CD14-positive monocyte (primary cell): ENCODE data around the gene DNLZ. TPM values are rescaled to one million over a fixed set of nuclear protein-coding genes. Genes with fewer than 3 reads are reported as not detected.
A peak's percentile ranks its signal among the peaks of the same experiment; 100 is the strongest.

Source experiments
- DNase-seq, 3 donors: peaks; one replicate each; pipeline ENCODE4 v3.0.0-alpha.2; 2011 to 2022
- H2AFZ ChIP-seq: 2 replicates; pipeline ENCODE4 v1.6.0; 2012; ENCODE audit warnings: mild to moderate bottlenecking, low read depth, low read length, inconsistent platforms; ENCODE audit not compliant: insufficient read depth, poor library complexity, severe bottlenecking
- H3K27ac ChIP-seq, 2 donors: 1 replicate in 1 of 2; 2 replicates in 1 of 2; pipeline ENCODE4 v1.5.1; 2012 to 2013; ENCODE audit warnings: low read length in 2 of 2, control low read depth in 1 of 2, inconsistent platforms in 1 of 2, low read depth in 1 of 2, mild to moderate bottlenecking in 1 of 2
- H3K27me3 ChIP-seq, 2 donors: one replicate each; pipeline versions ENCODE4 v1.6.0 to v1.6.1; 2011 to 2013; ENCODE audit warnings: low read length in 2 of 2; ENCODE audit not compliant: control insufficient read depth in 2 of 2, insufficient read depth in 2 of 2
- H3K36me3 ChIP-seq, 2 donors: replicated peaks in 1 of 2; 1 replicate in 1 of 2; 2 replicates in 1 of 2; pipeline versions ENCODE4 v1.5.1 to v1.6.1; 2012 to 2013; ENCODE audit warnings: low read length in 2 of 2, control low read depth in 1 of 2, inconsistent platforms in 1 of 2, mild to moderate bottlenecking in 1 of 2; ENCODE audit not compliant: insufficient read depth in 2 of 2, control insufficient read depth in 1 of 2
- H3K4me1 ChIP-seq, 2 donors: 1 replicate in 1 of 2; 2 replicates in 1 of 2; pipeline versions ENCODE4 v1.5.1 to v1.6.1; 2012 to 2013; ENCODE audit warnings: low read length in 2 of 2, control low read depth in 1 of 2, inconsistent platforms in 1 of 2, mild to moderate bottlenecking in 1 of 2, moderate library complexity in 1 of 2; ENCODE audit not compliant: insufficient read depth in 2 of 2, control insufficient read depth in 1 of 2
- H3K4me2 ChIP-seq: replicated peaks from 2 replicates; pipeline ENCODE3; 2012; ENCODE audit warnings: low read length, moderate library complexity, mild to moderate bottlenecking; ENCODE audit not compliant: poor library complexity, severe bottlenecking; ENCODE audit errors: extremely low read depth
- H3K4me3 ChIP-seq, 3 experiments: fragments of 200-600 bp in 1 of 3; sonication (generic) in 1 of 3; replicated peaks in 1 of 3; 1 replicate in 2 of 3; 2 replicates in 1 of 3; pipeline ENCODE4 v1.5.1; 2011 to 2013; ENCODE audit warnings: low read length in 3 of 3, mild to moderate bottlenecking in 3 of 3, control low read depth in 2 of 3, low read depth in 2 of 3, inconsistent platforms in 1 of 3, moderate library complexity in 1 of 3
- H3K79me2 ChIP-seq: 2 replicates; pipeline ENCODE4 v1.6.0; 2012; ENCODE audit warnings: mild to moderate bottlenecking, control low read depth, inconsistent platforms, low read length, moderate library complexity; ENCODE audit not compliant: insufficient read depth
- H3K9ac ChIP-seq: 2 replicates; pipeline ENCODE4 v1.6.0; 2017; ENCODE audit warnings: low read length, mild to moderate bottlenecking; ENCODE audit not compliant: insufficient read depth, poor library complexity, severe bottlenecking
- H3K9me3 ChIP-seq, 2 donors: replicated peaks in 1 of 2; 1 replicate in 1 of 2; 2 replicates in 1 of 2; pipeline versions ENCODE4 v1.5.1 to v1.6.1; 2012 to 2013; ENCODE audit warnings: low read length in 2 of 2, control low read depth in 1 of 2; ENCODE audit not compliant: control insufficient read depth in 1 of 2, insufficient read depth in 1 of 2
- H4K20me1 ChIP-seq: 2 replicates; pipeline ENCODE4 v1.6.0; 2012; ENCODE audit warnings: mild to moderate bottlenecking, low read length, control low read depth, moderate library complexity; ENCODE audit not compliant: insufficient read depth
- H3K27ac Mint-ChIP-seq, 7 donors: one replicate each; pipeline ENCODE4 v1.8.0; 2020; ENCODE audit warnings: mild to moderate bottlenecking in 7 of 7, mixed read lengths in 7 of 7, moderate library complexity in 6 of 7, inconsistent platforms in 2 of 7
- H3K27me3 Mint-ChIP-seq, 3 donors: one replicate each; pipeline ENCODE4 v1.8.0; 2021 to 2022; ENCODE audit warnings: low read depth in 3 of 3, mild to moderate bottlenecking in 3 of 3, mixed read lengths in 3 of 3, moderate library complexity in 3 of 3, inconsistent platforms in 1 of 3
- H3K36me3 Mint-ChIP-seq, 2 donors: one replicate each; pipeline ENCODE4 v1.8.0; 2020; ENCODE audit warnings: mixed read lengths in 2 of 2, inconsistent platforms in 1 of 2, mild to moderate bottlenecking in 1 of 2
- H3K4me1 Mint-ChIP-seq: one replicate; pipeline ENCODE4 v1.8.0; 2020; ENCODE audit warnings: mild to moderate bottlenecking, mixed read lengths
- H3K4me3 Mint-ChIP-seq, 2 donors: one replicate each; pipeline ENCODE4 v1.8.0; 2020; ENCODE audit warnings: mild to moderate bottlenecking in 2 of 2, mixed read lengths in 2 of 2, moderate library complexity in 1 of 2
- H3K9me3 Mint-ChIP-seq, 7 donors: one replicate each; pipeline ENCODE4 v1.8.0; 2020 to 2022; ENCODE audit warnings: mixed read lengths in 7 of 7, mild to moderate bottlenecking in 6 of 7, moderate library complexity in 6 of 7, inconsistent platforms in 2 of 7
- CTCF ChIP-seq: fragments of 200-600 bp; IDR thresholded peaks from one replicate; pipeline ENCODE4 v1.8.0; 2022; ENCODE audit warnings: antibody characterized with exemption, mild to moderate bottlenecking
- WGBS: methylation state at CpG from one replicate; pipeline ENCODE4 v1.1.5; 2013; ENCODE audit warnings: missing lambda C conversion rate; ENCODE audit not compliant: insufficient coverage; 5-methylcytosine and 5-hydroxymethylcytosine counted together
- intact Hi-C, 2 donors: fragments of 100-400 bp; cut with micrococcal nuclease; formaldehyde crosslinking; loops; one replicate each; pipeline versions ENCODE4 v1.15.0 to v1.15.1; 2023
- polyA plus RNA-seq, 3 donors: library from polyadenylated mRNA; depleted of rRNA in 1 of 3; unstranded in 2 of 3; stranded (reverse) in 1 of 3; fragments of 300-500 nt in 2 of 3; fragments of >200 nt in 1 of 3; fragmentation: Illumina TruSeq in 2 of 3; gene quantifications; 1 replicate in 2 of 3; 2 replicates in 1 of 3; pipeline ENCODE4 v1.2.3, GENCODE V29; 2012 to 2021

The DNLZ gene
- polyA plus RNA-seq, 3 donors = 5.1 to 20.5 (median 10.5) TPM

- H3K4me2 ChIP-seq = no peak overlapping the region
- 91% methylated on average over 16 of the region's 18 CpGs for WGBS
- no peak overlapping the region for H2AFZ ChIP-seq
- intact Hi-C loops = loop anchor here (2.0 to 5.0 kb wide), 3 partner anchors 29 to 63 kb away; partner anchors contain the start of genes CARD9 (in 1 of the 2) and DNLZ (in 1 of the 2)
- Mint-ChIP-seq H3K4me3 (no peak overlapping the region), H3K27ac (peak overlapping the region in 2 of 7 donors; percentile 5 to 78), H3K36me3 (peaks cover 40 to 59% of the 10 kb centered on the region in 2 donors), H3K4me1 (peaks cover 19% of the 10 kb centered on the region), H3K27me3 (peaks cover 0 to 4% (median 4%) of the 10 kb centered on the region in 3 donors), H3K9me3 (peaks cover 0 to 2% (median 0%) of the 10 kb centered on the region in 7 donors)
- no peak for TF ChIP-seq CTCF
- H3K79me2 ChIP-seq = peaks cover 15% of the 10 kb centered on the region
- H3K27me3 ChIP-seq = no peaks in the 10 kb centered on the region
- peaks cover 17 to 23% of the 10 kb centered on the region in 2 donors for H3K4me1 ChIP-seq
- no peak overlapping the region for H3K27ac ChIP-seq
- H3K9ac ChIP-seq = no peak overlapping the region
- no peaks in the 10 kb centered on the region for H3K9me3 ChIP-seq
- peaks cover 39 to 48% of the 10 kb centered on the region in 2 donors for H3K36me3 ChIP-seq
- H4K20me1 ChIP-seq = peaks cover 14% of the 10 kb centered on the region
- DNase-seq = no peak
- no peak overlapping the region for H3K4me3 ChIP-seq
Observed at GRCh38 chr9:136401173-136401922, 37.8 kb upstream of the DNLZ start.

GRCh38 chr9:136400038-136400834 lies 36.7 kb upstream of the DNLZ start, which contains the start of gene SNAPC4:
Gene SNAPC4, minus strand, starts transcription at chr9:136400170. Its CDS starts 1,742 bp downstream, at chr9:136398428.
- H2AFZ ChIP-seq = peak within 1 kb of the TSS; percentile 82
- intact Hi-C loops = loop anchor here (2.0 to 5.0 kb wide), 3 partner anchors 27 to 61 kb away; partner anchors contain the start of genes CARD9 (in 1 of the 2) and DNLZ (in 1 of the 2)
- DNase-seq = peak; percentile 79 to 89 (median 86)
- H3K27ac ChIP-seq = peak within 1 kb of the TSS in 1 of 2 donors; percentile 62
- peak within 1 kb of the TSS; percentile 47 to 88 (median 77) for H3K4me3 ChIP-seq
- Mint-ChIP-seq H3K36me3 (peaks cover 42 to 60% of the 10 kb centered on the region in 2 donors), H3K27me3 (peaks cover 0 to 4% (median 4%) of the 10 kb centered on the region in 3 donors), H3K27ac (peak within 1 kb of the TSS in 5 of 7 donors; percentile 30 to 52 (median 44)), H3K4me3 (peak within 1 kb of the TSS; percentile 83 to 88), H3K9me3 (peaks cover 0 to 2% (median 0%) of the 10 kb centered on the region in 7 donors), H3K4me1 (peaks cover 19% of the 10 kb centered on the region)
- 10% methylated on average over 71 of the region's 71 CpGs for WGBS
- H3K79me2 ChIP-seq = peaks cover 15% of the 10 kb centered on the region
- TF ChIP-seq CTCF = peak; percentile 94
- peaks cover 17 to 23% of the 10 kb centered on the region in 2 donors for H3K4me1 ChIP-seq
- H3K4me2 ChIP-seq = peak within 1 kb of the TSS; percentile 85
- H3K9me3 ChIP-seq = no peaks in the 10 kb centered on the region
- H3K9ac ChIP-seq = peak within 1 kb of the TSS; percentile 76
- H3K27me3 ChIP-seq = no peaks in the 10 kb centered on the region
- H3K36me3 ChIP-seq = peaks cover 41 to 49% of the 10 kb centered on the region in 2 donors
- peaks cover 14% of the 10 kb centered on the region for H4K20me1 ChIP-seq
